MCF 10A (cell line): ENCODE measurements around the gene BAZ1B. TPM values are rescaled to one million over a fixed set of nuclear protein-coding genes. Genes with fewer than 3 reads are reported as not detected.

Experiments used
- BruUV-seq: library from RNA; stranded (reverse); fragments of 400-500 nt; replicated peaks from 2 replicates; lab custom pipeline; 2021; lab: Mats Ljungman, UMichigan
- CTCF ChIA-PET: fragments of 300-600 bp; sonication (Branson Sonifier 250); formaldehyde crosslinking; extraction: SDS; loops from one replicate; lab custom pipeline; 2021; ENCODE audit warnings: antibody characterized with exemption, inconsistent platforms; lab: Yijun Ruan, JAX
- POLR2A ChIA-PET: fragments of 300-600, 350-650 bp; sonication (Branson Sonifier 250); formaldehyde crosslinking; extraction: SDS; loops from one replicate; lab custom pipeline; 2020; ENCODE audit warnings: antibody characterized with exemption, inconsistent platforms; lab: Yijun Ruan, JAX
- DNase-seq: peaks from one replicate; pipeline ENCODE4 v3.0.0-alpha.2; 2018; ENCODE audit not compliant: unreplicated experiment
- H3K27ac Mint-ChIP-seq: one replicate; pipeline ENCODE4 v1.8.0; 2022; ENCODE audit warnings: mild to moderate bottlenecking, low read depth, mixed read lengths; ENCODE audit not compliant: unreplicated experiment
- H3K27me3 Mint-ChIP-seq: one replicate; pipeline ENCODE4 v1.8.0; 2022; ENCODE audit warnings: mixed read lengths; ENCODE audit not compliant: insufficient read depth, unreplicated experiment
- H3K36me3 Mint-ChIP-seq: one replicate; pipeline ENCODE4 v1.8.0; 2022; ENCODE audit warnings: mild to moderate bottlenecking, moderate library complexity, mixed read lengths; ENCODE audit not compliant: insufficient read depth, unreplicated experiment
- H3K4me1 Mint-ChIP-seq: one replicate; pipeline ENCODE4 v1.8.0; 2022; ENCODE audit warnings: mixed read lengths; ENCODE audit not compliant: insufficient read depth, unreplicated experiment
- H3K4me3 Mint-ChIP-seq: one replicate; pipeline ENCODE4 v1.8.0; 2022; ENCODE audit warnings: mild to moderate bottlenecking, moderate library complexity, mixed read lengths; ENCODE audit not compliant: unreplicated experiment
- H3K9me3 Mint-ChIP-seq: one replicate; pipeline ENCODE4 v1.8.0; 2022; ENCODE audit warnings: mixed read lengths; ENCODE audit not compliant: unreplicated experiment
- CTCF ChIP-seq: fragments of 200-600 bp; IDR thresholded peaks from one replicate; pipeline ENCODE4 v1.8.0; 2022; ENCODE audit warnings: antibody characterized with exemption, mild to moderate bottlenecking; ENCODE audit not compliant: unreplicated experiment
- intact Hi-C: fragments of 100-400 bp; cut with micrococcal nuclease; formaldehyde crosslinking; loops from 2 replicates; pipeline ENCODE4 v1.14.1; 2022
- total RNA-seq: library from RNA; stranded (reverse); gene quantifications from 2 replicates; pipeline ENCODE4 v1.2.3, GENCODE V29; 2022

BAZ1B gene
- total RNA-seq, 1 experiment from 2014 or later, result 86.7 TPM

- no peaks in the 10 kb centered on the region for H3K9me3 Mint-ChIP-seq
- CTCF ChIA-PET, result interaction anchor here (0.6 to 1.0 kb wide), 4 partner anchors 11 to 222 kb away, joined by 3 to 6 read pairs (median 3); no protein-coding TSS in a partner anchor
Measured at GRCh38 chr7:73518470-73518869, 3.6 kb downstream of the BAZ1B start.

GRCh38 chr7:73517241-73517995, 4.7 kb downstream of the BAZ1B start:
- no TSS peak for BruUV-seq
- Mint-ChIP-seq H3K27ac (no peak overlapping the region), H3K9me3 (no peaks in the 10 kb centered on the region), H3K4me3 (no peak overlapping the region), H3K4me1 (peaks cover 21% of the 10 kb centered on the region), H3K36me3 (peaks cover 71% of the 10 kb centered on the region), H3K27me3 (no peaks in the 10 kb centered on the region)
- no peak for DNase-seq
- ChIA-PET POLR2A (interaction anchor here (0.7 to 2.1 kb wide), 2 partner anchors 11 to 50 kb away, joined by 3 to 11 read pairs; no protein-coding TSS in a partner anchor), CTCF (interaction anchor here (0.6 to 1.0 kb wide), 2 partner anchors 11 to 69 kb away, joined by 3 to 6 read pairs; no protein-coding TSS in a partner anchor)
- intact Hi-C loops, result no loop called here
- TF ChIP-seq CTCF, result no peak

More at GRCh38 chr7:73518470-73518869, 3.6 kb downstream of the BAZ1B start:
- BruUV-seq, result no TSS peak
- no peak for TF ChIP-seq CTCF
- intact Hi-C loops, result no loop called here
- DNase-seq, result no peak
- H3K4me1 Mint-ChIP-seq, result peaks cover 18% of the 10 kb centered on the region
- H3K36me3 Mint-ChIP-seq, result peaks cover 61% of the 10 kb centered on the region
- peak overlapping the region; percentile 91 for H3K4me3 Mint-ChIP-seq
- H3K27me3 Mint-ChIP-seq, result no peaks in the 10 kb centered on the region
- no peak overlapping the region for H3K27ac Mint-ChIP-seq
- POLR2A ChIA-PET, result interaction anchor here (0.6 to 5.1 kb wide), 6 partner anchors 12 to 165 kb away, joined by 3 to 57 read pairs (median 6); partner anchors contain the start of genes BCL7B, BUD23, DNAJC30 and TBL2

GRCh38 chr7:73515178-73515577, 6.9 kb downstream of the BAZ1B start:
- H3K36me3 Mint-ChIP-seq, result peaks cover 87% of the 10 kb centered on the region
- H3K27ac Mint-ChIP-seq, result no peak overlapping the region
- POLR2A ChIA-PET, result interaction anchor here (0.7 kb wide), 1 partner anchor 658 kb away, joined by 3 read pairs; no protein-coding TSS in a partner anchor
- no TSS peak for BruUV-seq
- intact Hi-C loops, result no loop called here
- no peak overlapping the region for H3K4me3 Mint-ChIP-seq
- no peak for TF ChIP-seq CTCF
- DNase-seq, result no peak
- CTCF ChIA-PET, result interaction anchor here (0.7 kb wide), 1 partner anchor 43 kb away, joined by 5 read pairs; no protein-coding TSS in a partner anchor
- H3K9me3 Mint-ChIP-seq, result no peaks in the 10 kb centered on the region
- H3K27me3 Mint-ChIP-seq, result no peaks in the 10 kb centered on the region
- peaks cover 16% of the 10 kb centered on the region for H3K4me1 Mint-ChIP-seq

GRCh38 chr7:73512018-73512780, 9.9 kb downstream of the BAZ1B start:
- no peaks in the 10 kb centered on the region for H3K9me3 Mint-ChIP-seq
- peaks cover 98% of the 10 kb centered on the region for H3K36me3 Mint-ChIP-seq
- peaks cover 5% of the 10 kb centered on the region for H3K4me1 Mint-ChIP-seq
- H3K27ac Mint-ChIP-seq, result no peak overlapping the region
- ChIA-PET POLR2A (interaction anchor here (0.5 to 2.0 kb wide), 2 partner anchors 9 to 132 kb away, joined by 3 to 4 read pairs; no protein-coding TSS in a partner anchor), CTCF (no interaction called here)
- DNase-seq, result no peak
- no TSS peak for BruUV-seq
- H3K4me3 Mint-ChIP-seq, result no peak overlapping the region
- no peak for TF ChIP-seq CTCF
- intact Hi-C loops, result no loop called here
- no peaks in the 10 kb centered on the region for H3K27me3 Mint-ChIP-seq
